Stimulated activated CD8-positive, alpha-beta memory T cell treated with anti-CD3 and anti-CD28 coated beads, Interleukin-12 subunit alpha, Interleukin-12 subunit beta, amount 100 ng/mL, for 1 hour (primary cell): ENCODE results near the gene EDN3.

Source experiments
- DNase-seq: peaks from one replicate; pipeline ENCODE4 v3.0.0-alpha.2; 2020; ENCODE audit warnings: low read depth

The EDN3 gene

DNA sequence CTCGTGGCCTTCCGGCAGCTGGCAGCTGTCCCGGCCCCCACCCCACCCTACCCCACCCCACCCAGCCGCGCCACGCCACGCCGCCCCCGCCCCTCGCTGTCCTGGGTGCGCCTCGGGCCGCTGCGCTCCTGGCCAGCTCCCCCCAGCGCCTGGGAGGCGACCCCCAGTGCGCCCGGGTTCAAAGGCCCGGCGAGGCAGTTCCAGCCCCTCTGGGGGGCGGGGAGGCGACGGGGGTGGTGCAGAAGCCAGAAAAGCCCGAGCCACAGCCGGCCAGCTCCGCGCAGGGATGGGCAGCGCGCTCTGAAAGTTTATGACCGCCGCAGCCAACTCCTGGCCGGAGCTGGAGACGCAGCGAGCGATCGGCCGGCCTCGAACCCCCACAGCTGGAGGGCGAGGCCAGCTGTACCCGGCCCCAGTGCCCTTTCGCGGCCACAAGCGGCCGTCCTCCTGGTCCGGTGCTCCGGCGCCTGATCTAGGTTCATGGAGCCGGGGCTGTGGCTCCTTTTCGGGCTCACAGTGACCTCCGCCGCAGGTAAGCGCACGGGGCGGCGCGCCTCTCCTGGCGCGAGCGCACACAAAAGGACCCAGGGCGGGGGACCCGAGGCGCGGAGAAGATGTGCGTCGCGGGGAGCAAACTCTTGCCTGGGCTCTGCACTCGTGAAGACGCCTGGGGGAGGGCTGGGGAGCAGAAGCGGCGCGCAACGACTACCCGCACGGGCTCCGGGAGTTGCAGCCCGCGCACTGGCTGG is at the start of gene EDN3:
Gene EDN3, plus strand, starts transcription at position 279 of the 749 bp plus-strand sequence. Its CDS starts 202 bp downstream, at position 481.
- DNase-seq = no peak

GRCh38 chr20:59253325-59253724 is 47.1 kb upstream of the EDN3 start:
- DNase-seq = no peak

GRCh38 chr20:59253779-59254319 is 46.6 kb upstream of the EDN3 start:
- DNase-seq = no peak

DNA sequence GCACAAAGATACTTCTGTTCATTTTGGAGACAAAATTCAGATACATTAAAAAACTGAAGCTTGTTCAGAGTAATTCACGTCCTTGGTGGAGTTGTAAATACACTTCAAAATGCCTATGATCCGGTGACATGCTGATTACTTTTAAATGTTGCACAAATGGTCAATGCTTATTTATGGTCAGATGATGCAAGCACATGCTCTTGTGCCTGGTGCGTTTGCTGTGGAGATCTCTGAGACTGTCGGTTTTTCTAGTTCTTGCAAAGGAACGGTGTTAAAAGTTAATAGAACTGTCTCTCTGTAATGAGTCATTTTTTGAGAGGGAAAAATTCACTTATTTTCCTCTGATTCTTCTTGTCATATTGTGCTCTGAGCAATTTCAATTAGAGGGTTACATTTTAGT is 45.2 kb upstream of the EDN3 start:
- no peak for DNase-seq

- no peak for DNase-seq
Observed at GRCh38 chr20:59258221-59258621, 42.2 kb upstream of the EDN3 start.

- no peak for DNase-seq
Observed at GRCh38 chr20:59259946-59260345, 40.5 kb upstream of the EDN3 start.

- DNase-seq = no peak
Observed at GRCh38 chr20:59265298-59265697, 35.1 kb upstream of the EDN3 start.

GRCh38 chr20:59268870-59269269 is 31.5 kb upstream of the EDN3 start:
- no peak for DNase-seq

GRCh38 chr20:59269411-59270025 is 30.9 kb upstream of the EDN3 start:
- DNase-seq = no peak

- no peak for DNase-seq
Observed at GRCh38 chr20:59270380-59270779, 30.0 kb upstream of the EDN3 start.

- DNase-seq = no peak
Observed at GRCh38 chr20:59273739-59274357, 26.6 kb upstream of the EDN3 start.

DNA sequence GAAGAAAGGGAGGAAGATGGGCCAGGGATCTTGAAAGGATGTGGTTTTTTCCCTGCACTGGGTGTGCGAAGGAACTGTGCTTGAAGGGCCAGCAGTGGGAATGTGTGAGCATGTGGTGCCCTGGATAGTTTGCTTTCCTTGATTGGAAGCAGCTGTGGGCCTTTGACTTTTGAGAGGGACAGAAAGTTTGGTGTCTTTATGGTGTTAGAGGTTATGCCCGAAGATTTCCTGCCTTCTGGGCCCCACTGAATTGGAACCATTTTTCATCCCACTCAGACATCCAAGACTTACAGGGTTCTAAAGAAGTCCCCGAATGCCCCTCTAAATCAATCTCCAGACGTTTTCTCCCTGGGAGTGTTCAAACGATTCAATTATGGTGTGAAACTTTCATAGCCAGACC is 23.5 kb upstream of the EDN3 start:
- no peak for DNase-seq

DNA sequence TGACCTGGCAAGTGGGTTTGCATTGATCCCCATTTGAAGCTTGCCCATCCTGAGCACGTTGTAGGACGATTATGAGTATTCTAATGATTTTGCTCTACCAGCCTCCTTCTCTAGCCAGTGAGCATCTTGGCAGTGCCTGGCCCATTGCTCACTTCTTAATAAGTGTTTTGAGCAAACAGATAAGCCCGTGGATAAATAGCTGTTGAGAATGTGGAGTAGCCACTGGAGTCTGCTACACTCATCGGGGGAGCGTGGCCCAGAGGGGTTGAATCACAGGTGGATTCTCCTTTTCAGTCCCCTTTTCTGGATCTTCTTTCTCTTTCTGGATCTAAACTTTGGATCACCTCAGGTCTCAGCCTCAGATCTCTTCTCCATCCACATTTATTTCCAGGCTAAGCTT is 15.9 kb upstream of the EDN3 start:
- no peak for DNase-seq

GRCh38 chr20:59289994-59290393 is 10.4 kb upstream of the EDN3 start:
- no peak for DNase-seq

DNA sequence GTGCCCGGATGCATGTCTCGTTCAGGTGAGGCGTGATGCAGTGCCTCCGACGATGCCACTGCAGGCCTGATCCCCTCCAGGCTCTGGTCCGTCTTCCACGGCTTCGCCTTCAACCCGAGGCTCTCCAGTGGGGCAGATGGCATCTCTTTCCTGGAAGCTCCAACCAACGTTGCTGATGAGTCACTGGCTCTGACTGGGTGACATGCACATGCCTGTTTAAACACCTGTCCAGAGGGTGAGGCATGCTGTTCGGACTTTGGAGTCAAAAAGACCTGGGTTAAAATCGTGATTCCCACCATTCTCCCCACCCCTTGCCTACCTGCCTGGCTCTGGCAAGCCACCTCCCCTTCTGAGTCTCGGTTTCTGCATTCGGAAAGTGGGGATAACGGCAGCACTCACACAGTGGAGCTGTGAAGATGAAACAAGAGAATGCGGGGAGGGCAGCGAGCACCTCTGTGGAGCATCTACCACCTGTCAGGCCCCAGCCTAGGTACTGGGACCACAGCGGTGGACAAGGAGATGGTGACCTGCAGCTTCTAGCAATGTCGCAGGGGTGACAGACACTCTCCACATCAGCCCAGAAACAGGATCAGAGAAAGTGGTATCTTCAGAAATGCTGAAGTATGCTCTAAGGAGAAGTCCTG is 8.5 kb upstream of the EDN3 start:
- no peak for DNase-seq

DNA sequence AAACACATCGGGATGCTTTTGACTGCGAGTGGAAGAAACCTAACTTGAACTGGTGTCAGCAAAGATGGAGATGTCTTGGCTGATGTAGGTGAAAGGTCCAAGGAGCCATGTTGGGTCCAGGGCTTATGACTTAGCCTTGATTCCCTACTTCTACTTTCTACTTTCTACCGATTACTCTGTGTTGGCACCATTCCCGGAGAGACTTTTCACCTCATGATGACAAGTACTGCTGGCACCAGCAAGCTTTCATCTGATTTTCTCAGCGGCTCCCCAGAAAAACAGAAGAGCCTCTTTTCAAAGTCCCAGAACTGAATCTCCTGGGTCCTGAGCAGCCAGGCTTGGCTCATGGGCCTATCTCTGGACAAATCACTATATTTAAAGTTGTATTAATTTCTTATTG is 4.9 kb upstream of the EDN3 start:
- DNase-seq = no peak

DNA sequence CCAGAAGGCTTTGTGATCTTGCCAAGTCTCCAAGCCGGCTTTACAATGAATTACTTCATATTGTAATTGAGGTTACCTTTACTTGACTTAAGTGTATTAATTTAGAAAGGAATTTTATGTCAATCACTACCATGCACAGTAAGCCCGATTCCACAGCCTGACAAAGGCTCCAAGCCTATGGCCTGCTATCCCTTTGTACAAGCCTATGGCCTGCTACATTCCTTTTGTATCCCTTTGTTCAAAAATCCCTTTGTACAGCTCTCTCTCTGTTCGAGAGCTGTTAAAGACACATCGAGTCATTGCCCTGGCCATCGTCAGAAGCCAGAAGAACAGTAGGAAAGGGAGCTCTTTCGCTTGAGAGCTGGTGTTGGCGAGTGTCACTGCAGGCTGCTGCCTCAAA is 2.7 kb upstream of the EDN3 start:
- DNase-seq = no peak

GRCh38 chr20:59299945-59300332 is 472 bp upstream of the EDN3 start:
- DNase-seq = no peak

GRCh38 chr20:59301343-59302007 is 1.1 kb downstream of the EDN3 start:
- DNase-seq = no peak

DNA sequence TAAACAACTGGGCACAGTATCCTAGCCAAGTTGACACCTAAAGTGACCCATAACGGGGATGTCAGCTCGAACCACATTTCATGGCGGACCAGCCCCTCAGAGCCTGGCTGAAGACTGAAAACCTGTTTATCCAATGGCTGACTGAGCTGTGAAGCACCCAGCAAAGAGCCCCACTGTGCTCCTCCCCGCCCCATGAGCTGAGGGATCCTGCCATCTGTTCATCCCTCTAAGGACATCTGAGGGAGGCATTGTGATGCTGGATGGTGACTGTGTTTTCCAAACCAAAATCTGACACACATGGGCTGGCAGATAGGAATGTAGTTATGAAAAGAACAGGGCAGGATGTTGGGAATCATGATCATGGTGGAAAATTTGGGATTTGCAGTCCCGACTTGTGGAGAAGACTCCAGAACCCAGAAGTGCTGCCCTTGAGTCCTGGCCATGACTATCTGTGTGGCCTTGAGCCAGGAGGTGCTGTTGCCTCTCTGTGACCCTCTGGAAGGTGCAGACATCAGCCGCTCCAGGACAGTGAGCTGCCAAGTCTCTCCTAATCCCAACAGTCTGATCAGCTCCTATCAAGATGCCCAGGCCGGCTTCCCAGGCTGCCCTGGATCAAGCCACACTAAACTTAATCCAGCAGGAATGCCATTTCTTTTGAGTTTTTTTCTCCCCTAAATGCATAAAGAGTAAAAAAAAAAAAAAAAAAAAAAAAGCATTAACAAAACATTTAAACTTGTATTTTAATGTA is 5.7 kb downstream of the EDN3 start:
- no peak for DNase-seq

DNA sequence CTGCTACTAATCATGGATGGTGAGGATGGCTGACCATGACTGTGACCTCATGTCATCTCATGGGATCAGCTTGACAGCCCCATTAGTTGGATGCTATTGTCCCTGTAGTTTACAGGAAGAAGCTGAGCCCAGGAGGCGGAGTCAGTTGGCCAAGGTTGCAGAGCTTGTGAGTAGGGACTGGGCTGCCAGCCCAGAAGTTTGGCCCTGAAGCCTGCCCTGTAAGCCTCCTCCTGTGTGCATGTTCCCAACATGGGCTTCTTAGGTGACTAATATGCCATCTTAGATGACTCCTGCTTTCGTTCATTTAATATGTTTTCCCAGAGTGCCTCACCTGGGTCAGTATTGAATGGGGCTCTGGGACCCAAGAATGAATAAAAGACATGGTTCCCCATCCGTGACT is 6.9 kb downstream of the EDN3 start:
- DNase-seq = no peak
